CD14-positive monocyte (primary cell): ENCODE data around the gene MYO1D. TPM values are rescaled to one million over a fixed set of nuclear protein-coding genes. Genes with fewer than 3 reads are reported as not detected.

Experiments
- DNase-seq, 3 donors: peaks; one replicate each; pipeline ENCODE4 v3.0.0-alpha.2; 2011 to 2022
- H2AFZ ChIP-seq: 2 replicates; pipeline ENCODE4 v1.6.0; 2012; ENCODE audit warnings: mild to moderate bottlenecking, low read depth, low read length, inconsistent platforms; ENCODE audit not compliant: insufficient read depth, poor library complexity, severe bottlenecking
- H3K27ac ChIP-seq, 2 donors: 1 replicate in 1 of 2; 2 replicates in 1 of 2; pipeline ENCODE4 v1.5.1; 2012 to 2013; ENCODE audit warnings: low read length in 2 of 2, control low read depth in 1 of 2, inconsistent platforms in 1 of 2, low read depth in 1 of 2, mild to moderate bottlenecking in 1 of 2
- H3K27me3 ChIP-seq, 2 donors: one replicate each; pipeline versions ENCODE4 v1.6.0 to v1.6.1; 2011 to 2013; ENCODE audit warnings: low read length in 2 of 2; ENCODE audit not compliant: control insufficient read depth in 2 of 2, insufficient read depth in 2 of 2
- H3K36me3 ChIP-seq, 2 donors: replicated peaks in 1 of 2; 1 replicate in 1 of 2; 2 replicates in 1 of 2; pipeline versions ENCODE4 v1.5.1 to v1.6.1; 2012 to 2013; ENCODE audit warnings: low read length in 2 of 2, control low read depth in 1 of 2, inconsistent platforms in 1 of 2, mild to moderate bottlenecking in 1 of 2; ENCODE audit not compliant: insufficient read depth in 2 of 2, control insufficient read depth in 1 of 2
- H3K4me1 ChIP-seq, 2 donors: 1 replicate in 1 of 2; 2 replicates in 1 of 2; pipeline versions ENCODE4 v1.5.1 to v1.6.1; 2012 to 2013; ENCODE audit warnings: low read length in 2 of 2, control low read depth in 1 of 2, inconsistent platforms in 1 of 2, mild to moderate bottlenecking in 1 of 2, moderate library complexity in 1 of 2; ENCODE audit not compliant: insufficient read depth in 2 of 2, control insufficient read depth in 1 of 2
- H3K4me2 ChIP-seq: replicated peaks from 2 replicates; pipeline ENCODE3; 2012; ENCODE audit warnings: low read length, moderate library complexity, mild to moderate bottlenecking; ENCODE audit not compliant: poor library complexity, severe bottlenecking; ENCODE audit errors: extremely low read depth
- H3K4me3 ChIP-seq, 3 experiments: fragments of 200-600 bp in 1 of 3; sonication (generic) in 1 of 3; replicated peaks in 1 of 3; 1 replicate in 2 of 3; 2 replicates in 1 of 3; pipeline ENCODE4 v1.5.1; 2011 to 2013; ENCODE audit warnings: low read length in 3 of 3, mild to moderate bottlenecking in 3 of 3, control low read depth in 2 of 3, low read depth in 2 of 3, inconsistent platforms in 1 of 3, moderate library complexity in 1 of 3
- H3K79me2 ChIP-seq: 2 replicates; pipeline ENCODE4 v1.6.0; 2012; ENCODE audit warnings: mild to moderate bottlenecking, control low read depth, inconsistent platforms, low read length, moderate library complexity; ENCODE audit not compliant: insufficient read depth
- H3K9ac ChIP-seq: 2 replicates; pipeline ENCODE4 v1.6.0; 2017; ENCODE audit warnings: low read length, mild to moderate bottlenecking; ENCODE audit not compliant: insufficient read depth, poor library complexity, severe bottlenecking
- H3K9me3 ChIP-seq, 2 donors: replicated peaks in 1 of 2; 1 replicate in 1 of 2; 2 replicates in 1 of 2; pipeline versions ENCODE4 v1.5.1 to v1.6.1; 2012 to 2013; ENCODE audit warnings: low read length in 2 of 2, control low read depth in 1 of 2; ENCODE audit not compliant: control insufficient read depth in 1 of 2, insufficient read depth in 1 of 2
- H4K20me1 ChIP-seq: 2 replicates; pipeline ENCODE4 v1.6.0; 2012; ENCODE audit warnings: mild to moderate bottlenecking, low read length, control low read depth, moderate library complexity; ENCODE audit not compliant: insufficient read depth
- H3K27ac Mint-ChIP-seq, 7 donors: one replicate each; pipeline ENCODE4 v1.8.0; 2020; ENCODE audit warnings: mild to moderate bottlenecking in 7 of 7, mixed read lengths in 7 of 7, moderate library complexity in 6 of 7, inconsistent platforms in 2 of 7
- H3K27me3 Mint-ChIP-seq, 3 donors: one replicate each; pipeline ENCODE4 v1.8.0; 2021 to 2022; ENCODE audit warnings: low read depth in 3 of 3, mild to moderate bottlenecking in 3 of 3, mixed read lengths in 3 of 3, moderate library complexity in 3 of 3, inconsistent platforms in 1 of 3
- H3K36me3 Mint-ChIP-seq, 2 donors: one replicate each; pipeline ENCODE4 v1.8.0; 2020; ENCODE audit warnings: mixed read lengths in 2 of 2, inconsistent platforms in 1 of 2, mild to moderate bottlenecking in 1 of 2
- H3K4me1 Mint-ChIP-seq: one replicate; pipeline ENCODE4 v1.8.0; 2020; ENCODE audit warnings: mild to moderate bottlenecking, mixed read lengths
- H3K4me3 Mint-ChIP-seq, 2 donors: one replicate each; pipeline ENCODE4 v1.8.0; 2020; ENCODE audit warnings: mild to moderate bottlenecking in 2 of 2, mixed read lengths in 2 of 2, moderate library complexity in 1 of 2
- H3K9me3 Mint-ChIP-seq, 7 donors: one replicate each; pipeline ENCODE4 v1.8.0; 2020 to 2022; ENCODE audit warnings: mixed read lengths in 7 of 7, mild to moderate bottlenecking in 6 of 7, moderate library complexity in 6 of 7, inconsistent platforms in 2 of 7
- CTCF ChIP-seq: fragments of 200-600 bp; IDR thresholded peaks from one replicate; pipeline ENCODE4 v1.8.0; 2022; ENCODE audit warnings: antibody characterized with exemption, mild to moderate bottlenecking
- WGBS: methylation state at CpG from one replicate; pipeline ENCODE4 v1.1.5; 2013; ENCODE audit warnings: missing lambda C conversion rate; ENCODE audit not compliant: insufficient coverage; 5-methylcytosine and 5-hydroxymethylcytosine counted together
- intact Hi-C, 2 donors: fragments of 100-400 bp; cut with micrococcal nuclease; formaldehyde crosslinking; loops; one replicate each; pipeline versions ENCODE4 v1.15.0 to v1.15.1; 2023
- polyA plus RNA-seq, 3 donors: library from polyadenylated mRNA; depleted of rRNA in 1 of 3; unstranded in 2 of 3; stranded (reverse) in 1 of 3; fragments of 300-500 nt in 2 of 3; fragments of >200 nt in 1 of 3; fragmentation: Illumina TruSeq in 2 of 3; gene quantifications; 1 replicate in 2 of 3; 2 replicates in 1 of 3; pipeline ENCODE4 v1.2.3, GENCODE V29; 2012 to 2021

The MYO1D gene
- polyA plus RNA-seq, 3 donors: 0.22 to 0.39 (median 0.26) TPM

DNA sequence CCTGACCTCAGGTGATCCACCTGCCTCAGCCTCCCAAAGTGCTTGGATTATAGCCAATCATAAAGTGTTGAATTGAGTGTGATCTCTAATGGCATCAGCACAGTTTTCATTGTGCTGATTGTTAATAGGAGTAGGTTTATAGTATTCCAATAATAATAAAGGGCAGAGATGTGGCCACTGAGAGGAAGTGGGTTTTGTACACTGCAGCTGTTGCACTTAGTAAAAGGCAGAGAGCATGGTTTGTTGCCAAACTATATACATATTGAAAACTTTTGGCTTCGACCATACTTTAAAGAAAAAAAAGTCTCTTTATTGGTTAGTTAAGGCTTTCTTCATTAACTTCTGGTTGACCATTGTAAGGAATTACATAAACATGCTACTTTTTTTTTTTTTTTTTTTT is 204.2 kb downstream of the MYO1D start:
- H3K36me3 Mint-ChIP-seq: no peaks in the 10 kb centered on the region
- H3K27me3 ChIP-seq: no peaks in the 10 kb centered on the region
- no peak overlapping the region for H3K4me2 ChIP-seq
- no peak overlapping the region for H3K9ac ChIP-seq
- H3K9me3 ChIP-seq: peaks cover 0 to 14% of the 10 kb centered on the region in 2 donors
- no peak overlapping the region for H3K4me3 ChIP-seq
- H3K27ac Mint-ChIP-seq: no peak overlapping the region
- no peak for TF ChIP-seq CTCF
- no peaks in the 10 kb centered on the region for H4K20me1 ChIP-seq
- intact Hi-C loops: no loop called here
- H3K4me1 ChIP-seq: no peaks in the 10 kb centered on the region
- no peaks in the 10 kb centered on the region for H3K79me2 ChIP-seq
- H3K4me3 Mint-ChIP-seq: no peak overlapping the region
- H2AFZ ChIP-seq: no peak overlapping the region
- WGBS: no CpG with 5 or more reads among the region's 1 CpG
- H3K36me3 ChIP-seq: no peaks in the 10 kb centered on the region
- H3K27me3 Mint-ChIP-seq: peaks cover 0 to 1% (median 0%) of the 10 kb centered on the region in 3 donors
- H3K9me3 Mint-ChIP-seq: peaks cover 4 to 15% (median 8%) of the 10 kb centered on the region in 7 donors
- H3K27ac ChIP-seq: no peak overlapping the region
- no peak for DNase-seq
- peaks cover 10% of the 10 kb centered on the region for H3K4me1 Mint-ChIP-seq

DNA sequence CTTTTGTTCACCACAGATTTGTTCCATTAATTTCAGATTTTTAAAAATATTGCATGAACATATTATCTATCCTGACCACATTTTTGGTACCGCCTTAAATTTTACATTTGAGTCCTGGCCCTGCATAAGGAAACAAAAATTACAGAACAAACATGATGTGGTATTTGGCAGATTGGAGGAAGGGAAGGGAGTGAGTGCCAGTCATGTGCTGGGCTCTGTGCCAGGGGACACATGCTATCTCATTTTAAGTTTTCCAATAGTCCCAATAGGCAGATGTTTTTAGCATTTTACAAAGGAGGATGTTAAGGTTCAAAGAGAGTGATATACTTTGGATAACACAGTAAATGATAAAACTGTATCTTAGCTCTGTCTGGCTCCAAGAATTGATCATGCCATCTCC is 205.0 kb downstream of the MYO1D start:
- Histone ChIP-seq H3K4me3 (no peak overlapping the region), H3K9ac (no peak overlapping the region), H3K4me2 (no peak overlapping the region), H3K9me3 (peaks cover 0 to 14% of the 10 kb centered on the region in 2 donors), H3K27ac (no peak overlapping the region), H4K20me1 (no peaks in the 10 kb centered on the region), H3K4me1 (no peaks in the 10 kb centered on the region), H2AFZ (no peak overlapping the region), H3K79me2 (no peaks in the 10 kb centered on the region), H3K27me3 (no peaks in the 10 kb centered on the region), H3K36me3 (no peaks in the 10 kb centered on the region)
- H3K27me3 Mint-ChIP-seq: peaks cover 0 to 1% (median 0%) of the 10 kb centered on the region in 3 donors
- intact Hi-C loops: no loop called here
- peak overlapping the region in 1 of 7 donors; percentile 5 for H3K27ac Mint-ChIP-seq
- no CpG with 5 or more reads among the region's 1 CpG for WGBS
- peaks cover 4 to 15% (median 8%) of the 10 kb centered on the region in 7 donors for H3K9me3 Mint-ChIP-seq
- TF ChIP-seq CTCF: no peak
- no peak overlapping the region for H3K4me3 Mint-ChIP-seq
- peaks cover 10% of the 10 kb centered on the region for H3K4me1 Mint-ChIP-seq
- DNase-seq: no peak
- H3K36me3 Mint-ChIP-seq: no peaks in the 10 kb centered on the region
